Ishikawa (cell line): Measurements from ENCODE around the gene TBX6.

Experiments
- CEBPB ChIP-seq: IDR thresholded peaks from 2 replicates; pipeline ENCODE4 v1.6.1; 2012
- CREB1 ChIP-seq: IDR thresholded peaks from 2 replicates; pipeline ENCODE4 v1.6.1; 2012; ENCODE audit warnings: low read depth
- EGR1 ChIP-seq: IDR thresholded peaks from 2 replicates; pipeline ENCODE4 v1.6.1; 2012
- EP300 ChIP-seq: IDR thresholded peaks from 2 replicates; pipeline ENCODE4 v1.6.1; 2012; ENCODE audit warnings: borderline replicate concordance
- MAX ChIP-seq: IDR thresholded peaks from 2 replicates; pipeline ENCODE4 v1.6.1; 2012
- REST ChIP-seq: IDR thresholded peaks from 2 replicates; pipeline ENCODE4 v1.6.1; 2012; ENCODE audit warnings: low read depth, mild to moderate bottlenecking
- TAF1 ChIP-seq: IDR thresholded peaks from 2 replicates; pipeline ENCODE4 v1.6.1; 2012; ENCODE audit warnings: low read depth, mild to moderate bottlenecking
- TCF12 ChIP-seq: IDR thresholded peaks from 2 replicates; pipeline ENCODE4 v1.6.1; 2012; ENCODE audit warnings: low read depth
- USF1 ChIP-seq: IDR thresholded peaks from 2 replicates; pipeline ENCODE4 v1.6.1; 2012
- ZBTB7A ChIP-seq: IDR thresholded peaks from 2 replicates; pipeline ENCODE4 v1.6.1; 2012; ENCODE audit warnings: low read depth

- TF ChIP-seq CEBPB (no peak), EP300 (no peak), REST (no peak), TAF1 (no peak), MAX (no peak), TCF12 (no peak), ZBTB7A (no peak), CREB1 (no peak), USF1 (no peak), EGR1 (no peak)
These were observed 953 bp downstream of the TBX6 start for GRCh38 chr16:30090610-30091331.
